Measurements from ENCODE around the gene KRT6A. TPM values are rescaled to one million over a fixed set of nuclear protein-coding genes. Genes with fewer than 3 reads are reported as not detected.

KRT6A gene
- total and polyA plus RNA-seq, 2 of the 13 experiments (the other 11 are each of a cell fraction or from before 2014, with no cell fraction given) = 0.13 TPM; not detected in 1

DNA sequence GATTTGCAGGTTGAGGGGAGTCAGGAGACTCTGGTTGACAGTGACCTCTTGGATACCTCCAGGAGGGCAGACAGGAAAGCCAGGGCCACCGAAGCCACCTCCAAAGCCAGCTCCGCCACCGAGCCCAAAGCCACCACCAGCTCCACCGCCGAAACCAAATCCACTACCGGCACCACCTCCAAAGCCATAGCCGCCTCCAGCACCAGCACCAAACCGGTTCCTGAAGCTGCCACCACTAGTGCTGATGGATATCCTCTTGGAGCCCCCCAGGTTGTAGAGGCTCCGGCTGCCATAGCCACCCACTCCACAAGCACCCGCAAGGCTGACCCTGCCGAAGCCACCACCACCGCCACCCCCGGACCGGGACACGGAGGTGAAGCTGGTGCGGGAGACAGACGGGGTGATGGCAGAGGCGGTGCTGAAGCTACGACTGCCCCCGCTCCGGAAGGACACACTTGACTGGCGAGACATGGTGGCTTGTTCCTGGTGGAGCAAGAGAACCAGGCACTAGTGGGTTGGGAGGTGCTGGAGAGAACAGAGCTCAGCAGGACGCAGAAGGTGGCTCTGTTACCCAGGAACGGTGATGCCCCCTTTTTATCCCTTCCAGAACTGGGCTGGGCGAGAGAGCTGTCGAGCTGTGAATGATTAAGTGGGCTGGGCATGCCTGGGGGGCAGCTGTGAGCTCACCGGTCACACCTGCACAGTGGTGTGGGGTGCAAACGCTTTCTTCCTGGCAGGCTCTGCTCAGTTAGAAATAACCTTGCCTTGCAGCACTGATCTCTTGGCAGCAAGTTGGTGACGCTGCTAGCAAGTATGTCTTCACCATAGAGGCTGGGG is 27.0 kb upstream of the KRT6A start, which contains the start of gene KRT5 (continued):
- TF ChIP-seq, protein P1, sequence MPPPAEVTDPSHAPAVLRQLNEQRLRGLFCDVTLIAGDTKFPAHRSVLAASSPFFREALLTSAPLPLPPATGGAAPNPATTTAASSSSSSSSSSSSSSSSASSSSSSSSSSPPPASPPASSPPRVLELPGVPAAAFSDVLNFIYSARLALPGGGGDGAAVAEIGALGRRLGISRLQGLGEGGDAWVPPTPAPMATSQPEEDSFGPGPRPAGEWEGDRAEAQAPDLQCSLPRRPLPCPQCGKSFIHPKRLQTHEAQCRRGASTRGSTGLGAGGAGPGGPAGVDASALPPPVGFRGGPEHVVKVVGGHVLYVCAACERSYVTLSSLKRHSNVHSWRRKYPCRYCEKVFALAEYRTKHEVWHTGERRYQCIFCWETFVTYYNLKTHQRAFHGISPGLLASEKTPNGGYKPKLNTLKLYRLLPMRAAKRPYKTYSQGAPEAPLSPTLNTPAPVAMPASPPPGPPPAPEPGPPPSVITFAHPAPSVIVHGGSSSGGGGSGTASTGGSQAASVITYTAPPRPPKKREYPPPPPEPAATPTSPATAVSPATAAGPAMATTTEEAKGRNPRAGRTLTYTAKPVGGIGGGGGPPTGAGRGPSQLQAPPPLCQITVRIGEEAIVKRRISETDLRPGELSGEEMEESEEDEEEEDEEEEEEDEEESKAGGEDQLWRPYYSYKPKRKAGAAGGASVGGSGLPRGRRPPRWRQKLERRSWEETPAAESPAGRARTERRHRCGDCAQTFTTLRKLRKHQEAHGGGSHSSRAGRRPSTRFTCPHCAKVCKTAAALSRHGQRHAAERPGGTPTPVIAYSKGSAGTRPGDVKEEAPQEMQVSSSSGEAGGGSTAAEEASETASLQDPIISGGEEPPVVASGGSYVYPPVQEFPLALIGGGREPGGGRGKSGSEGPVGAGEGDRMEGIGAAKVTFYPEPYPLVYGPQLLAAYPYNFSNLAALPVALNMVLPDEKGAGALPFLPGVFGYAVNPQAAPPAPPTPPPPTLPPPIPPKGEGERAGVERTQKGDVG (CRISPR knock-in tag; IDR thresholded peaks at IDR 0.05; ENCODE audit: borderline replicate concordance) = no peak

DNA sequence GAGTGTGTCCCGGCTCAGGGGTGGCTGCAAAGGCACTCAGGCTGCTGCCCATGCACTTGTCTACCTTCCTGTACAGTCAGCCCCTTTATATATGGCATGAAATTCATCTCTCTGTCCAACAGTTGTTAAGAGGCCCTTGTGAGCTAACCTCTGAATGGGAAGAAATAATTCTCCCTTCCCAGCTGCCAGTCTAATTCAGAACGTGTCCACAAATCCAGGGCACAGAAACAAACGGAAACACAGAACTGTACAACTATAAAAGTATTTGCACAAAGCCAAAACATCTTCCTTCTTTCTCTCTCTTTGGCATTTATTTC is 26.3 kb upstream of the KRT6A start:
- no peak for FAIRE-seq
- WGBS (ENCODE audit: low lambda C conversion rate) = 4% methylated on average over 3 of the region's 3 CpGs
- no peak overlapping the region for H3K9ac ChIP-seq (ENCODE audit: insufficient read depth, low read depth, low read length)
- in situ Hi-C loops (cut with HindIII; ENCODE audit: extremely low pct_ligation_motif_present, low pct_unique_long_range_greater_than_20kb) = no loop called here
- DNase-seq (ENCODE audit: low spot score) = no peak
- H3K36me3 ChIP-seq (replicated peaks in 1 of 2; ENCODE audit: control insufficient read depth in 1 of 2, insufficient read depth in 2 of 2, low read length in 2 of 2) = no peaks in the 10 kb centered on the region
- no peak for ATAC-seq
- no peaks in the 10 kb centered on the region for H3K4me1 ChIP-seq (ENCODE audit: insufficient read depth, low read length)
- no TSS peak for BruUV-seq (replicated peaks)
- H3K27ac ChIP-seq (ENCODE audit: extremely low read length, insufficient read depth, low read length) = no peak overlapping the region
- no peak overlapping the region for H3K4me3 ChIP-seq (replicated peaks in 1 of 3; ENCODE audit: insufficient read depth in 1 of 3, low read depth in 2 of 3, low read length in 3 of 3)
- H3K27me3 ChIP-seq (ENCODE audit: control insufficient read depth in 1 of 2, insufficient read depth in 2 of 2, low read length in 2 of 2) = peaks cover 2 to 8% of the 10 kb centered on the region in 2 experiments; a peak in 3 of 5 replicates
- POLR2A ChIA-PET = no interaction called here
- H3K4me2 ChIP-seq (ENCODE audit: low read depth, low read length) = no peak overlapping the region
- no peaks in the 10 kb centered on the region for H4K20me1 ChIP-seq (ENCODE audit: insufficient read depth, low read length)
- H2AFZ ChIP-seq (ENCODE audit: low read length) = no peak overlapping the region
- no peaks in the 10 kb centered on the region for H3K79me2 ChIP-seq (ENCODE audit: insufficient read depth, low read length)
- intact Hi-C loops (cut with micrococcal nuclease; ENCODE audit: unreplicated experiment) = no loop called here
- CTCF ChIA-PET (ENCODE audit: low intra/inter-chr PET ratio, low total read pairs) = no interaction called here
- H3K9me3 ChIP-seq (ENCODE audit: low read length) = no peaks in the 10 kb centered on the region
- TF ChIP-seq, protein P2, sequence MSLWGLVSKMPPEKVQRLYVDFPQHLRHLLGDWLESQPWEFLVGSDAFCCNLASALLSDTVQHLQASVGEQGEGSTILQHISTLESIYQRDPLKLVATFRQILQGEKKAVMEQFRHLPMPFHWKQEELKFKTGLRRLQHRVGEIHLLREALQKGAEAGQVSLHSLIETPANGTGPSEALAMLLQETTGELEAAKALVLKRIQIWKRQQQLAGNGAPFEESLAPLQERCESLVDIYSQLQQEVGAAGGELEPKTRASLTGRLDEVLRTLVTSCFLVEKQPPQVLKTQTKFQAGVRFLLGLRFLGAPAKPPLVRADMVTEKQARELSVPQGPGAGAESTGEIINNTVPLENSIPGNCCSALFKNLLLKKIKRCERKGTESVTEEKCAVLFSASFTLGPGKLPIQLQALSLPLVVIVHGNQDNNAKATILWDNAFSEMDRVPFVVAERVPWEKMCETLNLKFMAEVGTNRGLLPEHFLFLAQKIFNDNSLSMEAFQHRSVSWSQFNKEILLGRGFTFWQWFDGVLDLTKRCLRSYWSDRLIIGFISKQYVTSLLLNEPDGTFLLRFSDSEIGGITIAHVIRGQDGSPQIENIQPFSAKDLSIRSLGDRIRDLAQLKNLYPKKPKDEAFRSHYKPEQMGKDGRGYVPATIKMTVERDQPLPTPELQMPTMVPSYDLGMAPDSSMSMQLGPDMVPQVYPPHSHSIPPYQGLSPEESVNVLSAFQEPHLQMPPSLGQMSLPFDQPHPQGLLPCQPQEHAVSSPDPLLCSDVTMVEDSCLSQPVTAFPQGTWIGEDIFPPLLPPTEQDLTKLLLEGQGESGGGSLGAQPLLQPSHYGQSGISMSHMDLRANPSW (CRISPR knock-in tag; IDR thresholded peaks at IDR 0.05; ENCODE audit: borderline replicate concordance) = no peak
- no peak for TF ChIP-seq SALL2 (CRISPR knock-in tag; IDR thresholded peaks at IDR 0.05)
- TF ChIP-seq, protein P3, sequence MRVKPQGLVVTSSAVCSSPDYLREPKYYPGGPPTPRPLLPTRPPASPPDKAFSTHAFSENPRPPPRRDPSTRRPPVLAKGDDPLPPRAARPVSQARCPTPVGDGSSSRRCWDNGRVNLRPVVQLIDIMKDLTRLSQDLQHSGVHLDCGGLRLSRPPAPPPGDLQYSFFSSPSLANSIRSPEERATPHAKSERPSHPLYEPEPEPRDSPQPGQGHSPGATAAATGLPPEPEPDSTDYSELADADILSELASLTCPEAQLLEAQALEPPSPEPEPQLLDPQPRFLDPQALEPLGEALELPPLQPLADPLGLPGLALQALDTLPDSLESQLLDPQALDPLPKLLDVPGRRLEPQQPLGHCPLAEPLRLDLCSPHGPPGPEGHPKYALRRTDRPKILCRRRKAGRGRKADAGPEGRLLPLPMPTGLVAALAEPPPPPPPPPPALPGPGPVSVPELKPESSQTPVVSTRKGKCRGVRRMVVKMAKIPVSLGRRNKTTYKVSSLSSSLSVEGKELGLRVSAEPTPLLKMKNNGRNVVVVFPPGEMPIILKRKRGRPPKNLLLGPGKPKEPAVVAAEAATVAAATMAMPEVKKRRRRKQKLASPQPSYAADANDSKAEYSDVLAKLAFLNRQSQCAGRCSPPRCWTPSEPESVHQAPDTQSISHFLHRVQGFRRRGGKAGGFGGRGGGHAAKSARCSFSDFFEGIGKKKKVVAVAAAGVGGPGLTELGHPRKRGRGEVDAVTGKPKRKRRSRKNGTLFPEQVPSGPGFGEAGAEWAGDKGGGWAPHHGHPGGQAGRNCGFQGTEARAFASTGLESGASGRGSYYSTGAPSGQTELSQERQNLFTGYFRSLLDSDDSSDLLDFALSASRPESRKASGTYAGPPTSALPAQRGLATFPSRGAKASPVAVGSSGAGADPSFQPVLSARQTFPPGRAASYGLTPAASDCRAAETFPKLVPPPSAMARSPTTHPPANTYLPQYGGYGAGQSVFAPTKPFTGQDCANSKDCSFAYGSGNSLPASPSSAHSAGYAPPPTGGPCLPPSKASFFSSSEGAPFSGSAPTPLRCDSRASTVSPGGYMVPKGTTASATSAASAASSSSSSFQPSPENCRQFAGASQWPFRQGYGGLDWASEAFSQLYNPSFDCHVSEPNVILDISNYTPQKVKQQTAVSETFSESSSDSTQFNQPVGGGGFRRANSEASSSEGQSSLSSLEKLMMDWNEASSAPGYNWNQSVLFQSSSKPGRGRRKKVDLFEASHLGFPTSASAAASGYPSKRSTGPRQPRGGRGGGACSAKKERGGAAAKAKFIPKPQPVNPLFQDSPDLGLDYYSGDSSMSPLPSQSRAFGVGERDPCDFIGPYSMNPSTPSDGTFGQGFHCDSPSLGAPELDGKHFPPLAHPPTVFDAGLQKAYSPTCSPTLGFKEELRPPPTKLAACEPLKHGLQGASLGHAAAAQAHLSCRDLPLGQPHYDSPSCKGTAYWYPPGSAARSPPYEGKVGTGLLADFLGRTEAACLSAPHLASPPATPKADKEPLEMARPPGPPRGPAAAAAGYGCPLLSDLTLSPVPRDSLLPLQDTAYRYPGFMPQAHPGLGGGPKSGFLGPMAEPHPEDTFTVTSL (CRISPR knock-in tag; IDR thresholded peaks at IDR 0.05; ENCODE audit: borderline replicate concordance) = no peak
- TF ChIP-seq RNF2 (conservative IDR thresholded peaks at IDR 0.05; ENCODE audit: low read depth) = no peak
- TF ChIP-seq ZNF790 (CRISPR knock-in tag; IDR thresholded peaks at IDR 0.05; ENCODE audit: borderline replicate concordance) = no peak
- TF ChIP-seq TSC22D2 (CRISPR knock-in tag; IDR thresholded peaks at IDR 0.05; ENCODE audit: borderline replicate concordance) = no peak
- no peak for TF ChIP-seq ZNF337 (CRISPR knock-in tag; IDR thresholded peaks at IDR 0.05; ENCODE audit: borderline replicate concordance, low read depth)
- no peak for TF ChIP-seq ZNF891 (CRISPR knock-in tag; IDR thresholded peaks at IDR 0.05)
- no peak for TF ChIP-seq MXI1 (IDR thresholded peaks at IDR 0.05; ENCODE audit: borderline replicate concordance, low read depth, low read length)
